Germinal center (tissue), 1 donor: ENCODE data around the gene GSTK1.
A peak's percentile ranks its signal among the peaks of the same experiment; 100 is the strongest.

Source experiments
- DNase-seq: peaks from one replicate; pipeline ENCODE4 v3.0.0; 2012; ENCODE audit warnings: mixed read lengths, low spot score

The GSTK1 gene

DNA sequence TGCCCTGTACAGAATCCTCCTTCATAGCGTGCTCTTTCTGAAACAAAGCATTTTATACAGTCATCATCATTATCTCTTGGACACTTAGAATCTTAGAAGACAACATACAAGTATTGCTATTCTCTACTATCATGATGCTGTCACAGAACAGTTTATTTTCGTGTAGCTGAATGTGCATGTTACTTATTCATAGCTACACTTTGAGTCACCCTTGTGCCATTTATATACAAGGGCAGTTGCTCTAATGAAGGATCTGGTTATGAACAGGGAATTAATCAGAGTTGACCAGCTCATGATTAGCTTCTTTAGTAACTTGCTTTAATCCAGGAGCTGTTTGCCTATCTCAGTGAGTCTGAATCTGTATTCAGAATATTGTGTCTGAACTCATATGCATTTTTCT, 36.1 kb downstream of the GSTK1 start:
- no peak for DNase-seq

DNA sequence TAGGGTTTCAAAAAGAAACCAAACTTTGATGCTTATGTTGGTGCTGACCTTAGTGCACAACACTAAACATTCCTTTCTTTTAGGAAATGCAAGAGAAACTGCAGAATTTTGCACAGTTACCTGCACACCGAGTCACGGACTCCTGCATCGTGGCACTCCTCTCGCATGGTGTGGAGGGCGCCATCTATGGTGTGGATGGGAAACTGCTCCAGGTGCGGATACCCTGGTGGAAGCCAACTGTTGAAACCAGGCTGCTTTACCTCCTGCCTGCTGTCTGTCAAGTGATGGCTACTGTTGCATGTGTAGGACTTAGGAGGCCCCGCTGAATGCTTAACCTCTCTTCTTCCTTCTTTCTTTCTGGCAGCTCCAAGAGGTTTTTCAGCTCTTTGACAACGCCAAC, 36.6 kb downstream of the GSTK1 start:
- peak; percentile 45 for DNase-seq

DNA sequence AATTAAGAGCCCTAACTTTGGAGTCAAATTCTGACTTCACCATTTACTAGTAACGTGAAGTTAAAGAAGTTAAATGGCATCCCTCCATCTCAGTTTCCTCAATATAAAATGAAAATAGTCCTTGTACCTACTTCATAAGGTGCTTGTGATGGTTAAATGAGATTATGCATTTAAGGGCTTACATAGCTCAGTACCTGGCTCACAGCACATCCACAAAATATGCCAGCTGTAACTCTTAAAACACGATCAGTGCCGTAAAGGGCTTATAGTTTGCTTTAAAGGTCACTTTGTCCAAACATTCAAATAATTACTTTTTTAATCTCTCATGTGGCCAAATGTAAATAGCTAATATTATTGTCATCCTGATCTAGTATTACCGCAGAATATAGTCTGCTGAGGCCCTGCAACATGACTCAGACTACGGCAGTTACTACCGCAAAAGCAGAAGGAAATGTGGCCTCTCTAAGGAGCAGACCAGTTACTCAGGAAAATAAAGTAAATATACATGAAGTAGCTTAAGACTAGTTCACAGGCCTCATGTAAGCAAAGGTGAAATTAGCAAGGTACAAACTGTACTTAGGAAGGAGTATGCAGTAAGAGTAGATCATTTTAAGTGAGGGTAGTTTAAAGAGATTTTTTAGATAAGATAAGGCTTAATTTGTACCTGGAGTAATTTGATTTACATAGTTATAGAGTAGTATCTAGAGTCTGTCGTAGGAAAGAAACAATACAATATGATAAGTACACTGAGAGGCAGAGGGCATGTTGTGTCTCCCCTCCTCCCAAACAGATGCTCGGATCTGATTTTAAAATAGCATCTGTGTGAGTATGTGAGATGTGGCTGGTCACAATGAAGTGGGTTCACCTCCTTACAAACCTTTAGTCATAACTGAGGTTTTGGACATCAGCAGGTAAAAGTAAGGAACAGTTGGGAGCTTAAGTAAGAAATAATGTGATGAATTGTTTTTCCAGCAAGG, 38.0 kb downstream of the GSTK1 start:
- DNase-seq, result no peak

GRCh38 chr7:143303733-143304132, 40.5 kb downstream of the GSTK1 start:
- DNase-seq, result no peak

GRCh38 chr7:143304938-143305337, 41.7 kb downstream of the GSTK1 start:
- DNase-seq, result no peak

GRCh38 chr7:143305423-143306070, 42.3 kb downstream of the GSTK1 start:
- DNase-seq, result peak; percentile 35

DNA sequence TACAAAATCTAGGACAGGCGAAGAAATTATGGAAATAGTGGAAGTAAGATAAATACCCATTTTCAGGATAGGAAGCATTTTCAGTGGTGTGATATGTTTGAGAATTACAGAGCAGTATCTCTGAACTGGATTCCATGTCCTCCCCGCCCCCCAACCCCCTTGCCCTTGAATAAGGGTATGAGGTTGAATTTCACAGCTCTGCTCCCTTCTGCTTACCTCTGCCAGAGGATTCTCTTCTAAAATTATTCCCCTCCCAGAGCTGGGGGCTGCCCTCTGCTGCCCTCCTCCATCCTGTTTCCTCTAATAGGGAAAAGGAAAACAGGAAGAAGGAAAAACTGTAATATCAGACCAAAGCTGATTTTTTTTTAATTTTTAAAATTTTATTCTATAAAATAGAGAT, 45.4 kb downstream of the GSTK1 start:
- DNase-seq, result no peak

GRCh38 chr7:143314127-143314526, 50.9 kb downstream of the GSTK1 start:
- DNase-seq, result no peak

DNA sequence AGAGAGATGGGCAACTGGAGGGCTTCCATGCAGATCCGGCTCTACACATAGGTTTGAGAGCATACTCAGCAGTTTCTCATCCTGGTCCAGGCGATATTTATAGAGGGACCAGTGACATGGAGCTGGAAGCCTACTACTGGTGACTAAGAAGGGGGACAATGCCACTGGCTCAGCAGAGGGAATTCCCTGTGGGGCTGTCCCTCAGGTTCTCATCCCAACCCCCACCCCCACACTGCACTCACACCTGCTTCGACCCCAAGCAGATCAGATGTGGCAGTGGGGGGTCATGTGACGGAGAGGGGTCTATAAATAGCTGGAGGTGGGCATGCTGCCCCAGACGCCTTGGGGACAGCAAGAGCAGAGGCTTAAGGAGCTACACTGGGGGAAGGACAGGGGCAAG, 52.5 kb downstream of the GSTK1 start, which contains the start of gene CLCN1:
TSS of gene CLCN1 (plus strand) at position 336 of the 400 bp plus-strand sequence. CDS start 102 bp downstream, outside the sequence.
- no peak for DNase-seq

DNA sequence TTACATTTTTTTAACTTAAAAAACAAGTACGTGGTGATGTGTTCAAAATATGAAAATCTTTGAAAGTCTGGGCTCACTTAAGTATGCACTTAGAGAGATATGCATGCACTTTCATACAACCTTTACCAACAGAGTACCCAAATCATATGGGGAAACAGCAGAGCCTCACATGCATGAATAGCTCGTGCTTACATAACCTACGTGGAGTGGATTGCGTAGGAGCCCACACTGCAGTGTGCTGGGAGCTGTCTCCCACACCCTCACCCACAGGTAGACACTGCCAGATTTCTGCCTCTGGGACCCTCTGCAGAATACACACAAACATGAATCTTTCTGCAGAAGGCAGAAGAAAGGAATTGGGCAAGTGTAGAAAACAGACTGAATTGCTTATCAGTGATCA, 53.3 kb downstream of the GSTK1 start:
- DNase-seq, result no peak

DNA sequence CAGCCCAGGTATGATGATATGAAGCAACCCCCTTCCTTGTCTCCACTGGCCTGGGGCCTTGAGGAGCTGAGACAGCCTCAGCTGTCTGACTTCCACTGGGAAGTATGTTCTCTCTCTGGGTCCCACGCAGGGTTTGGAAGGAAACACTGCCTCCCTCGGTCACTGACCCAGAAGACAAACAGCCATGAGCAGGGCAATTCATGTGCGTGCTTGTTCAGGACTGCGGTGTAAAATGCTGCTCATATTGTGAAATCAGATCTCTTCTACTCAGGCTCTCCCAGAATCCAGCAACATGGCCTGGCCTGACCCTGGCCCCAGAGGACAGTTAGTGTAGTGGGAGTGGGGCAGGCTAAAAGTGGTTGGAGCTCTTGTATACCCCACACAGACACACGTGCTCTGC, 55.4 kb downstream of the GSTK1 start:
- DNase-seq, result no peak
